ENCODE measurements around the gene HSP90AB1. TPM values are rescaled to one million over a fixed set of nuclear protein-coding genes. Genes with fewer than 3 reads are reported as not detected.
A peak's percentile ranks its signal among the peaks of the same experiment; 100 is the strongest.

HSP90AB1 gene
- total RNA-seq, result 1,000 to 10,000 TPM; 1,951 to 2,044 TPM

GRCh38 chr6:44246663-44247337, at the start of gene HSP90AB1:
HSP90AB1 (plus strand) TSS chr6:44247101; CDS start chr6:44248630, 1,529 bp downstream.
- Mint-ChIP-seq H3K27ac (peak within 1 kb of the TSS; percentile 97), H3K9me3 (no peaks in the 10 kb centered on the region), H3K4me3 (peak within 1 kb of the TSS; percentile 95), H3K4me1 (ENCODE audit: low read depth) (peaks cover 46% of the 10 kb centered on the region), H3K36me3 (ENCODE audit: low read depth) (peaks cover 50% of the 10 kb centered on the region), H3K27me3 (ENCODE audit: low read depth) (peaks cover 4% of the 10 kb centered on the region)
- CTCF ChIA-PET, result interaction anchor here (1.2 to 8.0 kb wide), 7 partner anchors 9 to 74 kb away, joined by 3 to 66 read pairs (median 5); partner anchors contain the start of gene SLC35B2
- intact Hi-C loops (cut with micrococcal nuclease), result loop anchor here (1.0 kb wide), 8 partner anchors 9 to 617 kb away; partner anchors contain the start of genes AARS2, GTPBP2, NFKBIE and SLC29A1
- DNase-seq, result peak; percentile 99

- no peaks in the 10 kb centered on the region for H3K27me3 Mint-ChIP-seq (ENCODE audit: low read depth)
- H3K4me3 Mint-ChIP-seq, result no peak overlapping the region
- intact Hi-C loops (cut with micrococcal nuclease), result no loop called here
- H3K9me3 Mint-ChIP-seq, result no peaks in the 10 kb centered on the region
- no peaks in the 10 kb centered on the region for H3K4me1 Mint-ChIP-seq (ENCODE audit: low read depth)
- CTCF ChIA-PET, result interaction anchor here (0.6 kb wide), 1 partner anchor 188 kb away, joined by 3 read pairs; no protein-coding TSS in a partner anchor
- no peak for DNase-seq
- no peaks in the 10 kb centered on the region for H3K36me3 Mint-ChIP-seq (ENCODE audit: low read depth)
- H3K27ac Mint-ChIP-seq, result no peak overlapping the region
These were observed 48.2 kb upstream of the HSP90AB1 start for GRCh38 chr6:44198684-44199083.

- Mint-ChIP-seq H3K4me1 (ENCODE audit: low read depth) (no peaks in the 10 kb centered on the region), H3K36me3 (ENCODE audit: low read depth) (no peaks in the 10 kb centered on the region), H3K27me3 (ENCODE audit: low read depth) (no peaks in the 10 kb centered on the region), H3K4me3 (no peak overlapping the region), H3K9me3 (no peaks in the 10 kb centered on the region), H3K27ac (no peak overlapping the region)
- intact Hi-C loops (cut with micrococcal nuclease), result no loop called here
- no peak for DNase-seq
- CTCF ChIA-PET, result interaction anchor here (0.7 kb wide), 1 partner anchor 82 kb away, joined by 3 read pairs; no protein-coding TSS in a partner anchor
These were observed 47.0 kb upstream of the HSP90AB1 start for GRCh38 chr6:44199883-44200282.

- CTCF ChIA-PET, result interaction anchor here (1.0 to 1.4 kb wide), 2 partner anchors 28 to 123 kb away, joined by 3 to 4 read pairs; no protein-coding TSS in a partner anchor
- intact Hi-C loops (cut with micrococcal nuclease), result no loop called here
These were observed 45.7 kb upstream of the HSP90AB1 start for GRCh38 chr6:44201200-44201599.

GRCh38 chr6:44201638-44202303, 45.1 kb upstream of the HSP90AB1 start:
- no peaks in the 10 kb centered on the region for H3K27me3 Mint-ChIP-seq (ENCODE audit: low read depth)
- no peaks in the 10 kb centered on the region for H3K4me1 Mint-ChIP-seq (ENCODE audit: low read depth)
- intact Hi-C loops (cut with micrococcal nuclease), result no loop called here
- CTCF ChIA-PET, result interaction anchor here (1.0 to 1.4 kb wide), 2 partner anchors 29 to 123 kb away, joined by 3 to 4 read pairs; no protein-coding TSS in a partner anchor
- DNase-seq, result no peak
- H3K27ac Mint-ChIP-seq, result no peak overlapping the region
- H3K4me3 Mint-ChIP-seq, result no peak overlapping the region
- H3K9me3 Mint-ChIP-seq, result no peaks in the 10 kb centered on the region
- no peaks in the 10 kb centered on the region for H3K36me3 Mint-ChIP-seq (ENCODE audit: low read depth)

More at GRCh38 chr6:44201200-44201599, 45.7 kb upstream of the HSP90AB1 start:
- no peaks in the 10 kb centered on the region for H3K4me1 Mint-ChIP-seq (ENCODE audit: low read depth)
- H3K4me3 Mint-ChIP-seq, result no peak overlapping the region
- no peaks in the 10 kb centered on the region for H3K36me3 Mint-ChIP-seq (ENCODE audit: low read depth)
- DNase-seq, result no peak
- no peaks in the 10 kb centered on the region for H3K9me3 Mint-ChIP-seq
- H3K27ac Mint-ChIP-seq, result no peak overlapping the region
- no peaks in the 10 kb centered on the region for H3K27me3 Mint-ChIP-seq (ENCODE audit: low read depth)

- H3K9me3 Mint-ChIP-seq, result no peaks in the 10 kb centered on the region
- CTCF ChIA-PET, result interaction anchor here (2.3 kb wide), 1 partner anchor 10 kb away, joined by 6 read pairs; no protein-coding TSS in a partner anchor
- H3K27ac Mint-ChIP-seq, result no peak overlapping the region
- no peaks in the 10 kb centered on the region for H3K27me3 Mint-ChIP-seq (ENCODE audit: low read depth)
- no peaks in the 10 kb centered on the region for H3K4me1 Mint-ChIP-seq (ENCODE audit: low read depth)
- no peak for DNase-seq
- intact Hi-C loops (cut with micrococcal nuclease), result no loop called here
- no peak overlapping the region for H3K4me3 Mint-ChIP-seq
- H3K36me3 Mint-ChIP-seq (ENCODE audit: low read depth), result no peaks in the 10 kb centered on the region
These were observed 44.4 kb upstream of the HSP90AB1 start for GRCh38 chr6:44202332-44202971.

- H3K9me3 Mint-ChIP-seq, result no peaks in the 10 kb centered on the region
- no peak overlapping the region for H3K27ac Mint-ChIP-seq
- no peak for DNase-seq
- H3K27me3 Mint-ChIP-seq (ENCODE audit: low read depth), result no peaks in the 10 kb centered on the region
- H3K36me3 Mint-ChIP-seq (ENCODE audit: low read depth), result no peaks in the 10 kb centered on the region
- no peaks in the 10 kb centered on the region for H3K4me1 Mint-ChIP-seq (ENCODE audit: low read depth)
- CTCF ChIA-PET, result interaction anchor here (2.3 kb wide), 1 partner anchor 10 kb away, joined by 6 read pairs; no protein-coding TSS in a partner anchor
- no peak overlapping the region for H3K4me3 Mint-ChIP-seq
- intact Hi-C loops (cut with micrococcal nuclease), result no loop called here
These were observed 43.7 kb upstream of the HSP90AB1 start for GRCh38 chr6:44202972-44203750.

- no peak for DNase-seq
- Mint-ChIP-seq H3K4me3 (no peak overlapping the region), H3K27me3 (ENCODE audit: low read depth) (no peaks in the 10 kb centered on the region), H3K27ac (no peak overlapping the region), H3K4me1 (ENCODE audit: low read depth) (no peaks in the 10 kb centered on the region), H3K36me3 (ENCODE audit: low read depth) (no peaks in the 10 kb centered on the region), H3K9me3 (no peaks in the 10 kb centered on the region)
- CTCF ChIA-PET, result interaction anchor here (2.3 kb wide), 1 partner anchor 11 kb away, joined by 6 read pairs; no protein-coding TSS in a partner anchor
- intact Hi-C loops (cut with micrococcal nuclease), result no loop called here
These were observed 42.9 kb upstream of the HSP90AB1 start for GRCh38 chr6:44203955-44204354.

- intact Hi-C loops (cut with micrococcal nuclease), result no loop called here
- Mint-ChIP-seq H3K4me3 (no peak overlapping the region), H3K27me3 (ENCODE audit: low read depth) (no peaks in the 10 kb centered on the region), H3K9me3 (no peaks in the 10 kb centered on the region), H3K27ac (no peak overlapping the region), H3K4me1 (ENCODE audit: low read depth) (no peaks in the 10 kb centered on the region), H3K36me3 (ENCODE audit: low read depth) (no peaks in the 10 kb centered on the region)
- DNase-seq, result no peak
- CTCF ChIA-PET, result interaction anchor here (0.6 to 2.1 kb wide), 2 partner anchors 35 to 164 kb away, joined by 3 to 5 read pairs; no protein-coding TSS in a partner anchor
These were observed 38.9 kb upstream of the HSP90AB1 start for GRCh38 chr6:44207966-44208365.

- CTCF ChIA-PET, result no interaction called here
- Mint-ChIP-seq H3K27ac (no peak overlapping the region), H3K36me3 (ENCODE audit: low read depth) (no peaks in the 10 kb centered on the region), H3K4me1 (ENCODE audit: low read depth) (no peaks in the 10 kb centered on the region), H3K4me3 (no peak overlapping the region), H3K27me3 (ENCODE audit: low read depth) (no peaks in the 10 kb centered on the region), H3K9me3 (no peaks in the 10 kb centered on the region)
- DNase-seq, result no peak
- intact Hi-C loops (cut with micrococcal nuclease), result no loop called here
These were observed 35.6 kb upstream of the HSP90AB1 start for GRCh38 chr6:44211284-44211683.

- DNase-seq, result no peak
- Mint-ChIP-seq H3K27me3 (ENCODE audit: low read depth) (peaks cover 2% of the 10 kb centered on the region), H3K9me3 (no peaks in the 10 kb centered on the region), H3K27ac (no peak overlapping the region), H3K36me3 (ENCODE audit: low read depth) (no peaks in the 10 kb centered on the region), H3K4me3 (no peak overlapping the region), H3K4me1 (ENCODE audit: low read depth) (peaks cover 6% of the 10 kb centered on the region)
- CTCF ChIA-PET, result no interaction called here
- intact Hi-C loops (cut with micrococcal nuclease), result no loop called here
These were observed 32.6 kb upstream of the HSP90AB1 start for GRCh38 chr6:44214307-44214706.
